CD4-positive, alpha-beta T cell (primary cell): Measurements from ENCODE around the gene NELFB. TPM values are rescaled to one million over a fixed set of nuclear protein-coding genes. Genes with fewer than 3 reads are reported as not detected.
A peak's percentile ranks its signal among the peaks of the same experiment; 100 is the strongest.

Source experiments
- ATAC-seq: fragments of 200-7000 bp; cut with Tn5 transposase; one replicate; pipeline ENCODE4 v1.10.0; 2022; ENCODE audit warnings: mild to moderate bottlenecking; ENCODE audit not compliant: poor library complexity
- CTCF ChIA-PET: fragments of 350-600 bp; sonication (Branson Sonifier 250); formaldehyde crosslinking; loops from one replicate; lab custom pipeline; 2021; ENCODE audit warnings: antibody characterized with exemption, inconsistent platforms; lab: Charles Lee
- POLR2A ChIA-PET: fragments of 350-600 bp; sonication (Branson Sonifier 250); formaldehyde crosslinking; loops from one replicate; lab custom pipeline; 2021; ENCODE audit warnings: antibody characterized with exemption, inconsistent platforms; lab: Charles Lee
- DNase-seq, 14 experiments: peaks; one replicate each; pipeline ENCODE4 v3.0.0-alpha.2; 2013 to 2020; ENCODE audit warnings: mixed read lengths in 2 of 14
- H3K27ac ChIP-seq, 2 donors: one replicate each; pipeline versions ENCODE4 v1.5.1 to v1.7.0; 2013; ENCODE audit warnings: low read length in 2 of 2, low read depth in 1 of 2, mild to moderate bottlenecking in 1 of 2
- H3K27me3 ChIP-seq, 2 experiments: 1 replicate in 1 of 2; 2 replicates in 1 of 2; pipeline versions ENCODE4 v1.6.1 to v1.7.0; 2013; ENCODE audit warnings: low read length in 2 of 2, control low read depth in 1 of 2, mild to moderate bottlenecking in 1 of 2, moderate library complexity in 1 of 2; ENCODE audit not compliant: insufficient read depth in 2 of 2, control insufficient read depth in 1 of 2
- H3K36me3 ChIP-seq: one replicate; pipeline ENCODE4 v1.6.1; 2013; ENCODE audit warnings: low read length, control low read depth; ENCODE audit not compliant: insufficient read depth
- H3K4me1 ChIP-seq: one replicate; pipeline ENCODE4 v1.6.1; 2013; ENCODE audit warnings: low read length, control low read depth; ENCODE audit not compliant: insufficient read depth
- H3K4me3 ChIP-seq: one replicate; pipeline ENCODE4 v1.5.1; 2013; ENCODE audit warnings: mild to moderate bottlenecking, low read length, moderate library complexity
- H3K9me3 ChIP-seq, 2 experiments: 1 replicate in 1 of 2; 2 replicates in 1 of 2; pipeline versions ENCODE4 v1.6.1 to v1.7.0; 2013; ENCODE audit warnings: low read length in 2 of 2, mild to moderate bottlenecking in 2 of 2, control low read depth in 1 of 2, moderate library complexity in 1 of 2; ENCODE audit not compliant: control insufficient read depth in 1 of 2, insufficient read depth in 1 of 2
- H3K27ac Mint-ChIP-seq: one replicate; pipeline ENCODE4 v1.8.0; 2020; ENCODE audit warnings: mixed read lengths
- H3K27me3 Mint-ChIP-seq: one replicate; pipeline ENCODE4 v1.8.0; 2021; ENCODE audit warnings: mixed read lengths
- H3K36me3 Mint-ChIP-seq: one replicate; pipeline ENCODE4 v1.8.0; 2021; ENCODE audit warnings: low read depth, mixed read lengths
- H3K4me1 Mint-ChIP-seq: one replicate; pipeline ENCODE4 v1.8.0; 2021; ENCODE audit warnings: low read depth, mixed read lengths
- H3K4me3 Mint-ChIP-seq: one replicate; pipeline ENCODE4 v1.8.0; 2020; ENCODE audit warnings: mild to moderate bottlenecking, mixed read lengths
- H3K9me3 Mint-ChIP-seq: one replicate; pipeline ENCODE4 v1.8.0; 2020; ENCODE audit warnings: mixed read lengths
- CTCF ChIP-seq: fragments of 200-600 bp; IDR thresholded peaks from one replicate; pipeline ENCODE4 v1.8.0; 2022; ENCODE audit warnings: antibody characterized with exemption, mild to moderate bottlenecking
- intact Hi-C, 2 experiments: fragments of 100-400 bp; cut with DNase I in 1 of 2; cut with micrococcal nuclease in 1 of 2; formaldehyde crosslinking; loops; one replicate each; pipeline versions ENCODE4 v1.15.1 to v1.9.0; 2023 to 2025; cut with DNase I, micrococcal nuclease
- total RNA-seq, 174 experiments: library from RNA in 2 of 174; stranded (reverse) in 2 of 174; gene quantifications; one replicate each; pipeline ENCODE4 v1.2.3 and lab custom pipeline; 2021 to 2026

NELFB gene
- total RNA-seq, 2 experiments from 2014 or later = 20.7 to 21.2 TPM

- peaks cover 18% of the 10 kb centered on the region for H3K27me3 Mint-ChIP-seq
- intact Hi-C loops = no loop called here
- peaks cover 9 to 11% of the 10 kb centered on the region in 2 experiments for H3K27me3 ChIP-seq
- H3K27ac Mint-ChIP-seq = no peak overlapping the region
- H3K9me3 ChIP-seq = peaks cover 0 to 1% of the 10 kb centered on the region in 2 experiments
- no peak overlapping the region for H3K4me3 ChIP-seq
- CTCF ChIA-PET = no interaction called here
- H3K4me3 Mint-ChIP-seq = no peak overlapping the region
- no peaks in the 10 kb centered on the region for H3K9me3 Mint-ChIP-seq
- no peaks in the 10 kb centered on the region for H3K36me3 ChIP-seq
- H3K36me3 Mint-ChIP-seq = no peaks in the 10 kb centered on the region
- H3K4me1 ChIP-seq = peaks cover 28% of the 10 kb centered on the region
- ATAC-seq (no peak), DNase-seq (peak in 1 of 14 experiments; percentile 29)
- peaks cover 15% of the 10 kb centered on the region for H3K4me1 Mint-ChIP-seq
- no peak for TF ChIP-seq CTCF
- H3K27ac ChIP-seq = no peak overlapping the region
- POLR2A ChIA-PET = no interaction called here
These were observed 24.8 kb downstream of the NELFB start for GRCh38 chr9:137279741-137280473.

GRCh38 chr9:137280474-137281344, 25.6 kb downstream of the NELFB start:
- Mint-ChIP-seq H3K9me3 (no peaks in the 10 kb centered on the region), H3K4me3 (no peak overlapping the region), H3K27me3 (peaks cover 18% of the 10 kb centered on the region), H3K27ac (no peak overlapping the region), H3K36me3 (no peaks in the 10 kb centered on the region), H3K4me1 (peaks cover 9% of the 10 kb centered on the region)
- no peaks in the 10 kb centered on the region for H3K36me3 ChIP-seq
- no peak overlapping the region for H3K27ac ChIP-seq
- peaks cover 9 to 11% of the 10 kb centered on the region in 2 experiments for H3K27me3 ChIP-seq
- H3K9me3 ChIP-seq = peaks cover 0 to 6% of the 10 kb centered on the region in 2 experiments
- DNase-seq = peak in 2 of 14 experiments; percentile 42 to 50
- no peak for ATAC-seq
- peaks cover 28% of the 10 kb centered on the region for H3K4me1 ChIP-seq
- no peak for TF ChIP-seq CTCF
- CTCF ChIA-PET = no interaction called here
- H3K4me3 ChIP-seq = no peak overlapping the region
- POLR2A ChIA-PET = no interaction called here
- intact Hi-C loops = no loop called here

GRCh38 chr9:137281345-137282116, 26.4 kb downstream of the NELFB start:
- H3K27ac Mint-ChIP-seq = no peak overlapping the region
- ChIA-PET POLR2A (no interaction called here), CTCF (no interaction called here)
- no peak for ATAC-seq
- Histone ChIP-seq H3K27me3 (peaks cover 9 to 11% of the 10 kb centered on the region in 2 experiments), H3K4me1 (peaks cover 23% of the 10 kb centered on the region), H3K9me3 (peaks cover 0 to 6% of the 10 kb centered on the region in 2 experiments), H3K4me3 (no peak overlapping the region), H3K36me3 (no peaks in the 10 kb centered on the region), H3K27ac (no peak overlapping the region)
- peak in 1 of 14 experiments; percentile 25 for DNase-seq
- no peaks in the 10 kb centered on the region for H3K36me3 Mint-ChIP-seq
- H3K27me3 Mint-ChIP-seq = peaks cover 18% of the 10 kb centered on the region
- peaks cover 7% of the 10 kb centered on the region for H3K4me1 Mint-ChIP-seq
- H3K9me3 Mint-ChIP-seq = no peaks in the 10 kb centered on the region
- no peak for TF ChIP-seq CTCF
- intact Hi-C loops = no loop called here
- no peak overlapping the region for H3K4me3 Mint-ChIP-seq
